ENCODE measurements around the gene ARHGAP42.

Gene ARHGAP42

GRCh38 chr11:100831929-100832494 lies 144.9 kb downstream of the ARHGAP42 start:
- DNase-seq (ENCODE audit: low read depth in 2 of 2) = no peak

- DNase-seq (ENCODE audit: low read depth in 2 of 2) = no peak
These were observed 145.7 kb downstream of the ARHGAP42 start for GRCh38 chr11:100832829-100833228.

- DNase-seq (ENCODE audit: low read depth in 2 of 2) = no peak
These were observed 146.2 kb downstream of the ARHGAP42 start for GRCh38 chr11:100833276-100833675.

GRCh38 chr11:100835854-100836253 lies 148.8 kb downstream of the ARHGAP42 start:
- DNase-seq (ENCODE audit: low read depth in 2 of 2) = no peak

- DNase-seq (ENCODE audit: low read depth in 2 of 2) = no peak
These were observed 150.2 kb downstream of the ARHGAP42 start for GRCh38 chr11:100837311-100837710.

DNA sequence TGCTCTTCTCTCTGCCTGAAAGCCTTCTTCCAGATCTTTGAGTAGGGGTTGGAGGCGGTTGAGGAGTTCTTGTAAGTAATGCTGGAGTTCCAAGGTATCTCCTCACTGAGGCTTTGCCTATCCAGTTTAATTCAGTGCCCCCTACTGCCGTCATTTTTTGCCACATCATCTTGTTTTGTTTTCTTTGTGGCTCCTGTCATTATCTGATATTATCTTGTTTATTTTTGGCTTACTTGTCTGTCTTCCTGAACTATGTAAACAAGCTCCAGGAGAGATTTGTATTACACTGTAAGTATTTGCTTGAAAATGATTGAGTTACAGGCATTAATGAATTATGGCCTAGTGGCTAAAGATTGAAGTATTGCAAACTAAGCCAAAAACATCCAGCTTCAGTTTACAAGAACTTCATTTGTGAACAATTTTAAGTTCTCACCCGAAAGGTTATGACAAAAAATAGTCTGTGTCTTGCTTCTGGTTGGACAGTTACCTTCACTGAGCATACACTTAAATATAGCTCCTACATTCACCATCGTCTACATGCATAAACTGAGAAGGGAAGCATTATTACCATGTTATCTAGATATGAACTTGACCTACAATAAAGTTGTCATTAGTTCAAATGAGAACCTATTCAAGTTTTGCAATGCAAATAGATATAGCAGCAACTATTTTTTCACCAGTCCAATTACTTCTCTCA lies 154.8 kb downstream of the ARHGAP42 start:
- no peak for DNase-seq (ENCODE audit: low read depth in 2 of 2)

- DNase-seq (ENCODE audit: low read depth in 2 of 2) = no peak
These were observed 160.7 kb downstream of the ARHGAP42 start for GRCh38 chr11:100847696-100848216.

DNA sequence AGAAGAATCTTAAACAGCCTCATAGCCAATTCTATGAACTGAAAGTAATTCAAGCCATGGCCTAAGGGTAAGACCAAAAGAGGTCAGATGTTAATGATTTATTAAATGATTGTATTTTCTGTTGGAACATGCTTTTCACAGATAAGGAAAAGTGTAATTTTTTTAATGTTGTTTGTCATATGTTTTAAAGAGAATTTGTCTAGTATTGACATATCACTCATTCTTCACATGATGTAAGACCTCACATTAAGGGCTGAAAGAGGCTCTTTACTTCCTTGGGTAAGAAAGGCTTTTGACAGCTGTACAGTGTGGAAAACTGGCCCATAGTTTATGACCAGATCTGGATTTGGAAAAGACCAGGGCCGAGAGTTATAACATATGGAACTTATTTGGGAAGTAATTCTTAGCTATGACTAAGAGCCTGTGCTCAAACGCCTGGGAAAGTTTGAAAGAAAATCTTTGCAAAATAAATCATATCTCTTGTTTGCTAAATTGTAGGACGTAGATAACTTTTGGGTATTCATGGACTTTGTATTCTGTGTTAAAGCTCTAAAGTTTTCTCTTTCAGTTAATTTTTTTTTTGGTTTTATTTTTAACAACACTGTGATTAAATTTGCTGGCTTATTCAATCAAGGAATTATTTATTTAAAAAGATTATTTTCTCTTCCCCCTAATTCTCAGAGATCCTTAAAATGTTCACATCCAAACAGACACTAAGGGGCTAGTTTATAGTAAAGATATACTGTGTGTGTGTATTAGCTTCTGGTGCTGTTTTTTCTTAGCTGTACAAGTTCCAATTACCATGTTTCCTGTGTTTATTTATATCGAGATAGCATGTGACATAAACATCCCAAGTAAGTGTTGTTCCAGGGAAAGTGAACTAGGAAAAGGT lies 162.2 kb downstream of the ARHGAP42 start:
- DNase-seq (ENCODE audit: low read depth in 2 of 2) = no peak

GRCh38 chr11:100849901-100850235 lies 162.8 kb downstream of the ARHGAP42 start:
- DNase-seq (ENCODE audit: low read depth in 2 of 2) = no peak

DNA sequence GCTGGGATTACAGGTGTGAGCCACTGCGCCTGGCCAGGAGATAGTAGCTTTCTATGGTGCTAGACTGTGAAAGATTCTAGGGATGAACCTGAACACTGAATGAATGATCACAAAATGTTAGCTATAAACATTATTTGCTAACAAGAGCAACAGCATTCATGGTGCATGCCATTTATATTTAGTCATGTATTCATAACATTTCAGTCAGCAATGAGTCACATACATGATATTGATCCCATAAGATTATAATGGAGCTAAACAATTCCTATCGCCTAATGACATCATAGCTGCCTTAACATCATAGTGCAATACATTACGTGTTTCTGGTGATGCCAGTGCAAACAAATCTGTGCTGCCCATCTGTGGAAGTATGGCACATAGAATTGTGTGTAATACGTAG lies 164.1 kb downstream of the ARHGAP42 start:
- DNase-seq (ENCODE audit: low read depth in 2 of 2) = no peak

DNA sequence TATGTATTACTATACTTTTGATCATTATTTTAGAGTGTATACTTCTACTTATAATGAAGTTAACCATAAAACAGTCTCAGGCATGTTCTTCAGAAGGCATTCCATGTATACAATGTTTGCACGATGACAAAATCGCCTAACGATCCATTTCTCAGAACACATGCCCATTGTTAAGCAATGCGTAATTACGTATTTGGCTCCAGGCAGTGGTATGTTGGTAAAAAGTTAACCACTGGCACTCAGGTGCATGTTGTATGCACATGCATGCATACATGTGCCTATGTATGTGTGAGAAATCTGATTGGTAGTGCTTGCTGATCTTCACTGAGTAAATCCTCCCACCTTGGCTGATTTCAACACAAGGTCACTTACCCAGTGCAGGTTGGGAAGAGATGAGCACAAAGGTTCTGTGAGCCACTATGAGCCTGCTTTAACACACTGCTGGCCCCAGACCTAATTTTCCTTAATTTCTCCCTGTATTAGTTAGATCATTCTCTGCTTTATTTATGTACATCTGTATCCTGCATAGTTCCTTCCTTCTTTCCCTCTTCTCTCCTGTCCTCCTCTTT lies 164.6 kb downstream of the ARHGAP42 start:
- DNase-seq (ENCODE audit: low read depth in 2 of 2) = no peak

DNA sequence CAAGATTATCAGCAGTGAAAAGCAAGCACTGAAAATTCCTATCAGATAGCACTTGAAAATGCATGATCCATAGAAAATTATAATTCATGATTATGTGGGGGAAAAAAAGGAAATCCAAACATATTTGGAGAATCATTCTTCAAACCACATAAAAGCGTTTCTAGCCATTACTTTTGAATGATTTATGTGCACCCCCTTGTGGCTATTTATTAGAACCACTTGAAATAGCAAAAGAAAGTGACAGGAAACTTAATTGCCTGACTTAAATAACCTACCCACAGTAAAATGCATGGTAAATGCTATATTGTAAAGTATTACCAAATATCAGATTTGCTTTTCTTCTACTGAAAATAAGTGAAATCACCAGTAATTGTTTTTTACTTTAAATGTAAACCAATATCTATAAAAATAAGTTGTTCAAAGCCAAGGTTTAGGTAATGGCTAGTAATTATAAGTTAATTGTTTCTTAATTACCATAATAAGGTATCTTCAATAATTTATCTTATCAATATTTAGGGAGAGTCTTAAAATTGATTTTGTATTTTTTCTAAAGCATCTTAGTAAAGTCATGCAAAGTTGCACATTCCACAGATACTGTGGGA lies 168.5 kb downstream of the ARHGAP42 start:
- DNase-seq (ENCODE audit: low read depth in 2 of 2) = no peak

DNA sequence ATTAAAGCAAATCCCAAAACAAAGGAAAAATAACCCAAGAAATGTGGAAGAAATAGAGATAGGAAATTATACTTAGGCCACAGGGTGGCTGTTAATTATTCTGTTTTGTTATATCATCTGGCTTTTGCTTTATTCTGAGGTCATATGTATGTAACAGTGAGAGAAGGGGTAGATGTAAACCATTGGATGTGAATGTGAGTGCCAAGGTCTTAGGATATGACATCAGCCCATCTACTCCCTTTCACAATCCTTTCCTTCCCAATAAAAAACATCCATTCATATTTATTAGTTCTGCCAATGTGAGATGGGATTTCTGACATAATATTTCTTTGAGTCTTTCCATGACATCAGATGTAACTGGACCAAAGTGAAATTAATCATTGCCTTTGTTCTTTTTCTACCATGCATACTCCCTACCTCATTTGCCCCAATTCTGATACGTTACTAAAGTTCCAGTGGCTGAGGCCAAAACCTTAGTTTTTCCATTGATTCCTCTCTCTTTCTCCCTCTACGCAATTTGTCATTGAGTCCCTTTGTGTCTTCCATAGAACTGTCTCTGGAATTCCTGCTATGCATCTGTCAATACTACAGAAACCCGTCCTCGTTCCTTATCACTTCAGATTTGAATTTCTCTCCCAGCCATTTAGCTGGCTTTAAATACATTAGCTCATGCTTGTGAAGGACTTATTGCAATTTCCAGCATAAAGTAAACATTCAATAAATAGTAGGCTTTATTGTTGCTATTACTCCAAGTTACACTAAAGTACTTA lies 170.3 kb downstream of the ARHGAP42 start:
- DNase-seq (ENCODE audit: low read depth in 2 of 2) = no peak

DNA sequence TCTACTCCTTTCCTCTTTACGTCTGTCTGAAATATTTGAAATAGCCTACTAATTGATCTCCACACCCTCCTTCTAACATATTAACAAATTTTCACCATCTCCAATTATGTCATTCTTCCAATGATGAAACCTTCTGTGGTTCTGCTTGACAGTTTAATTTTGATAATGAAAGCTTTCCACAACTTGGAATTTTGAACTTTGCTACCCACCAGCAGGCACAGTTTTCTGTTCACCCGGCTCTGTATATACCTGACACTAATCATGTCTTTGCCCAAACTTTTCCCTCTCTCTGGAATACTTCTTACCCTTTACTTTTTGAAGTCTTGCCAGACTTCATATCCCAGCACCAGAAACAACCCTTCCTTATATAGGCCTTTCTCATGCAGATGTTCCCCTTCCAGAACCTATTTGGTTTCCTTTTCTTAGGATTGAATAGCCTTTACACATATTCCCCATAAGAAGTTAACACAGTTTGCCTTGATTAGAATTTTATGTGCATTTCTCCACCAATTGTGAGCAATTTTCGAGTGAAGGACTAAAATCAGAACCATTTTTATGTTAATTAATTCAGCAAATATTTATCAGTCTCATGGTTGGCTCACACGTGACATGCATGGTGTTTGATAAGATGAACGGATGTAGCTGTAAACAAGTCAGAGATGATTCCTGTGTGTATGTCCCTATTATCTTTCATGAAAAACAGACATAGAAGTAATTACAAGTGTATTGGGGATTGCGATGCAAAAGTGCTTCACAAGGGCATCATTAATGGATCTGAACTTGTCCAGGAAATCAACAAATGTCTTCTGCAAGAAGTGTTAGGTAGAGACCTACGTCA lies 173.4 kb downstream of the ARHGAP42 start:
- DNase-seq (ENCODE audit: low read depth in 2 of 2) = no peak

DNA sequence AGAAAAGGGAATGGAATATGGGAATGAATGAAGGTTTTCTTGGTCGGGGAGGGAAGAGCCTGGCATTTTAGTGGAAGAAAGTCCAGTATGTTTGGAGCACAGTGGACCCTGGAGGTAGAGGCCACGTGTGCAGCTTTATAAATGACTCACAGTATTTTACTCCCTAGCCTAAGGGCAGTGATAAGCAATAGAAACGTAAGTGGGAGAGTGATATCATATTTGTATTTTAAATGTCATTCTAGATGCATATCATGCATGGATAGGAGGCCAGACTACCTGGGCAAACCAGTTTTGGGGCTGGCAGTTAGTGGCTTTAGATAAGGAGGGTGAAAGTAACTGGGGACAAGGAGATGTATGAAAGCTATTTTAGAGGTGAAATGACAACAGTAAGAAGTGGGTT lies 174.1 kb downstream of the ARHGAP42 start:
- DNase-seq (ENCODE audit: low read depth in 2 of 2) = no peak

DNA sequence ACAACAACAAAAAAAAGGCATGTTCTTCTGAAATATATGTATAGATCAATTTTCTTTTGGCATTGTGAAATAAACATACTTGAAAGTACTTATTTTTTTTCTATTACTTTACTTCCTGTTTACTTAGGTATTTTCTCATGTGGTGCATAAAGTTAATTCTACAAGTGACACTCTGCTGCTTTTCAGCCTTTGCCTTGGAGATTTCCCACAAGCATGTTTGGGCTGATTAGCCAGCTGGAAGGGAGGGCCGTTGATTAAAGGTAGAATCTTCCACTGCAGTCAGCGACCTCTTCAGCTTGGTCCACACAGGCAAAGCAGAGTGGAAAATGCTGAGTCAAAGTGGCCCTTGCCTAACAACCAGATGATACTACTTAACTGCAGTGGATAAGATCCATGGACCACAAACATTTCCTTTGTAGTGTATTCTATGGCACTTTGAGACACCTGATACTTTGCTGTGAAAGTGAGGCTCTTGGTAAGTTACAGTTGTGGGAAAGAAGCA lies 176.0 kb downstream of the ARHGAP42 start:
- DNase-seq (ENCODE audit: low read depth in 2 of 2) = no peak

DNA sequence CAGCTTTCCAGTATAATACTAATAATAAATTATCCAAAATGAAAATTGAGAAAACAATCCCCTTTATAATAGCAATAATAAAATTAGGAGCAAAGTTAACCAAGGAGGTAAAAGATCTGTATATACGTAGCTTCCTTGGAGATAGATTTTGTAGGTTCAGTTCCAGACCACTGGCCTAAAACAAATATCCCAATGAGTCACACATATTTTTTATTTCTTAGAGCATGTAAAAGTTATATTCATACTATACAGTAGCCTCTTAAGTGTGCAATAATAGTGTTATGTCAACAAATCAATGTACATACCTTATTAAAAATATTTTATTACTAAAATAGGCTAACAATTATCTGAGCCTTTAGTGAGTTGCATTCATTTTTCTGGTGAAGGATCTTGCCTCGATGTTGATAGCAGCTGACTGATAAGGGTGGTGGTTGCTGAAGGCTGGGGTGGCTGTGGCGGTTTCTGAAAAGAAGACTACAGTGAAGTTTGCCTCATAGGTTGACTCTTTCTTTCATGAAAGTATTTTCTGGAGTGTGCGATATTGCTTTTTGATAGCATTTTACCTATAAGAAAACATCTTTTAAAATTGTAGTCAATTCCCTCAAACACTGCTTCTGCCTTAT lies 178.5 kb downstream of the ARHGAP42 start:
- DNase-seq (ENCODE audit: low read depth in 2 of 2) = no peak

GRCh38 chr11:100866453-100866852 lies 179.4 kb downstream of the ARHGAP42 start:
- no peak for DNase-seq (ENCODE audit: low read depth in 2 of 2)

DNA sequence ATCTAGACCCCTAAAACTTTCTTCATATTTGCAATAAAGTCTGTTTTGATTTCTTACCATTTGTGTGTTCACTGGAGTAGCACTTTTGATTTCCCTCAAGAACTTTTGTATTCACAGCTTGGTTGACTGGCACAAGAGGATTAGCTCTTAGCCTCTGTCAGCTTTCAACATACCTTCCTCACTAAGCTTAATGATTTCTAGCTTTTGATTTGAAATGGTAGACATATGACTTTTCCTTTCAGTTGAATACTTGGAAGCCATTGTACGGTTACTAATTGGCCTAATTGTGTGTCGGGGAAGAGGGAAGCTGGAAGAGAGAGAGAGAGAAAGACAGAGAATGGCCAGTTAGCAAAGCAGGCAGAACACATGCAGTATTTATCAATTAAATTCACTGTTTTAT lies 180.5 kb downstream of the ARHGAP42 start:
- DNase-seq (ENCODE audit: low read depth in 2 of 2) = no peak

- DNase-seq (ENCODE audit: low read depth in 2 of 2) = no peak
These were observed 182.2 kb downstream of the ARHGAP42 start for GRCh38 chr11:100869328-100869727.
